Endothelial cell of umbilical vein (primary cell): ENCODE data around the gene RNF157. TPM values are rescaled to one million over a fixed set of nuclear protein-coding genes. Genes with fewer than 3 reads are reported as not detected.

ENCODE experiments used
- BruUV-seq: library from RNA; stranded (reverse); fragments of 400-500 nt; replicated peaks from 2 replicates; lab custom pipeline; 2021; lab: Mats Ljungman, UMichigan
- CTCF ChIA-PET: fragments of 300-600, 350-600 bp; sonication (Branson Sonifier 250); formaldehyde crosslinking; loops from one replicate; lab custom pipeline; 2021; ENCODE audit warnings: antibody characterized with exemption, inconsistent platforms; lab: Charles Lee
- POLR2A ChIA-PET: fragments of 300-600, 350-600 bp; sonication (Branson Sonifier 250); formaldehyde crosslinking; loops from one replicate; lab custom pipeline; 2021; ENCODE audit warnings: antibody characterized with exemption, inconsistent platforms; lab: Charles Lee
- DNase-seq: peaks from one replicate; pipeline ENCODE4 v3.0.0-alpha.2; 2011; ENCODE audit warnings: low read depth, low spot score
- FAIRE-seq: peaks from 2 replicates; lab custom pipeline; 2011; peaks lifted over from hg19 to GRCh38; lab: Jason Lieb, UNC
- H2AFZ ChIP-seq: 2 replicates; pipeline ENCODE4 v1.6.0; 2012; ENCODE audit warnings: low read depth, low read length, control low read depth, inconsistent platforms
- H3K27ac ChIP-seq: 2 replicates; pipeline ENCODE4 v1.5.1; 2011; ENCODE audit warnings: low read depth, mild to moderate bottlenecking, control low read depth, low read length, moderate library complexity; ENCODE audit not compliant: insufficient read depth
- H3K27me3 ChIP-seq, 2 experiments: 2 replicates each; pipeline versions ENCODE4 v1.6.0 to v1.6.1; 2011; ENCODE audit warnings: low read length in 2 of 2, mixed read lengths in 1 of 2; ENCODE audit not compliant: control insufficient read depth in 2 of 2, insufficient read depth in 2 of 2
- H3K36me3 ChIP-seq, 2 experiments: 2 replicates in 1 of 2; 3 replicates in 1 of 2; pipeline ENCODE4 v1.5.1; 2011; ENCODE audit warnings: low read length in 2 of 2, mild to moderate bottlenecking in 1 of 2, moderate library complexity in 1 of 2; ENCODE audit not compliant: control insufficient read depth in 2 of 2, insufficient read depth in 2 of 2; ENCODE audit errors: extremely low read depth in 1 of 2
- H3K4me1 ChIP-seq: 3 replicates; pipeline ENCODE4 v1.5.1; 2011; ENCODE audit warnings: mild to moderate bottlenecking, low read length; ENCODE audit not compliant: control insufficient read depth, insufficient read depth; ENCODE audit errors: extremely low read depth
- H3K4me2 ChIP-seq: 2 replicates; pipeline ENCODE4 v1.6.1; 2011; ENCODE audit warnings: low read length, control low read depth, mixed read lengths; ENCODE audit not compliant: insufficient read depth
- H3K4me3 ChIP-seq, 3 experiments: fragments of 200-600 bp in 1 of 3; sonication (generic), shearing (Covaris generic) in 1 of 3; replicated peaks in 1 of 3; 2 replicates each; pipeline ENCODE4 v1.5.1; 2011 to 2016; ENCODE audit warnings: control low read depth in 3 of 3, low read length in 3 of 3, mild to moderate bottlenecking in 2 of 3, inconsistent platforms in 1 of 3, low read depth in 1 of 3, moderate library complexity in 1 of 3; ENCODE audit not compliant: insufficient read depth in 1 of 3
- H3K79me2 ChIP-seq: 2 replicates; pipeline ENCODE4 v1.6.0; 2012; ENCODE audit warnings: low read length, inconsistent platforms; ENCODE audit not compliant: control insufficient read depth, insufficient read depth
- H3K9ac ChIP-seq: replicated peaks from 2 replicates; pipeline ENCODE3; 2011; ENCODE audit warnings: low read length, control low read depth; ENCODE audit not compliant: insufficient read depth; ENCODE audit errors: extremely low read depth
- H3K9me1 ChIP-seq: replicated peaks from 3 replicates; pipeline ENCODE4 v1.6.0; 2011; ENCODE audit warnings: mild to moderate bottlenecking, low read length; ENCODE audit not compliant: control insufficient read depth, insufficient read depth; ENCODE audit errors: extremely low read depth
- H3K9me3 ChIP-seq: replicated peaks from 2 replicates; pipeline ENCODE4 v1.5.1; 2012; ENCODE audit warnings: low read length, inconsistent platforms; ENCODE audit not compliant: control insufficient read depth, insufficient read depth
- H4K20me1 ChIP-seq: replicated peaks from 2 replicates; pipeline ENCODE3; 2011; ENCODE audit warnings: mild to moderate bottlenecking, low read length; ENCODE audit not compliant: control insufficient read depth, insufficient read depth; ENCODE audit errors: extremely low read depth
- EZH2 ChIP-seq: IDR thresholded peaks from 2 replicates; pipeline ENCODE4 v1.6.1; 2012; ENCODE audit warnings: borderline replicate concordance, low read depth, mild to moderate bottlenecking, moderate library complexity, low read length, inconsistent platforms; ENCODE audit not compliant: severe bottlenecking
- FOS ChIP-seq: IDR thresholded peaks from 2 replicates; pipeline ENCODE4 v1.6.1; 2011; ENCODE audit warnings: mild to moderate bottlenecking, low read length, moderate library complexity, borderline replicate concordance; ENCODE audit not compliant: insufficient read depth
- GATA2 ChIP-seq: IDR thresholded peaks from 2 replicates; pipeline ENCODE4 v1.7.0; 2011; ENCODE audit warnings: low read depth, mild to moderate bottlenecking, moderate library complexity, mixed read lengths, low read length; ENCODE audit not compliant: insufficient read length, insufficient read depth
- JUN ChIP-seq: IDR thresholded peaks from 2 replicates; pipeline ENCODE4 v1.6.1; 2011; ENCODE audit warnings: borderline replicate concordance, low read depth; ENCODE audit not compliant: insufficient read length, insufficient read depth
- MYC ChIP-seq: IDR thresholded peaks from one replicate; pipeline ENCODE4 v1.6.1; 2011; ENCODE audit warnings: mild to moderate bottlenecking, low read depth, low read length
- POLR2A ChIP-seq: IDR thresholded peaks from 2 replicates; pipeline ENCODE4 v1.6.1; 2012; ENCODE audit warnings: low read depth, mild to moderate bottlenecking, control low read depth, low read length
- POLR2AphosphoS5 ChIP-seq: IDR thresholded peaks from 2 replicates; pipeline ENCODE4 v1.6.1; 2012; ENCODE audit warnings: low read depth, mild to moderate bottlenecking, control low read depth, low read length, moderate library complexity; ENCODE audit not compliant: insufficient read depth
- dilution Hi-C: fragments of 300-500 bp; cut with MboI; formaldehyde crosslinking; loops from one replicate; pipeline ENCODE4 v1.15.0; 2019; ENCODE audit warnings: low sequenced_read_pairs; ENCODE audit not compliant: extremely low pct_ligation_motif_present
- intact Hi-C: fragments of 100-400 bp; cut with micrococcal nuclease; formaldehyde crosslinking; loops from one replicate; pipeline ENCODE4 v1.10.0; 2022
- polyA plus RNA-seq, 4 experiments: library from polyadenylated mRNA; depleted of rRNA in 3 of 4; stranded (reverse) in 3 of 4; unstranded in 1 of 4; fragments of >200 nt; gene quantifications; 2 replicates each; pipeline versions ENCODE4 v1.2.1 to v1.2.3, GENCODE V29; 2011 to 2012; ENCODE audit warnings: missing spikeins in 1 of 4
- total RNA-seq: library from RNA; stranded (reverse); gene quantifications from 2 replicates; pipeline ENCODE4 v1.2.3, GENCODE V29; 2021
- TF ChIP-seq, protein P1 (sequence below): IDR thresholded peaks from 2 replicates; pipeline ENCODE4 v1.6.1; 2011; ENCODE audit not compliant: insufficient read depth, insufficient read length
- TF ChIP-seq, protein P2 (sequence below), 2 donors: IDR thresholded peaks; 1 replicate in 1 of 2; 2 replicates in 1 of 2; pipeline ENCODE4 v1.5.1; 2011; ENCODE audit warnings: low read length in 2 of 2, mild to moderate bottlenecking in 2 of 2, moderate library complexity in 2 of 2, control low read depth in 1 of 2, inconsistent platforms in 1 of 2, low read depth in 1 of 2; ENCODE audit not compliant: insufficient read depth in 1 of 2; ENCODE audit errors: extremely low read depth in 1 of 2

The RNF157 gene
- total and polyA plus RNA-seq, 2 donors (not counting 3 experiments of a cell fraction or from before 2014, with no cell fraction given): 0.07 to 0.86 TPM

DNA sequence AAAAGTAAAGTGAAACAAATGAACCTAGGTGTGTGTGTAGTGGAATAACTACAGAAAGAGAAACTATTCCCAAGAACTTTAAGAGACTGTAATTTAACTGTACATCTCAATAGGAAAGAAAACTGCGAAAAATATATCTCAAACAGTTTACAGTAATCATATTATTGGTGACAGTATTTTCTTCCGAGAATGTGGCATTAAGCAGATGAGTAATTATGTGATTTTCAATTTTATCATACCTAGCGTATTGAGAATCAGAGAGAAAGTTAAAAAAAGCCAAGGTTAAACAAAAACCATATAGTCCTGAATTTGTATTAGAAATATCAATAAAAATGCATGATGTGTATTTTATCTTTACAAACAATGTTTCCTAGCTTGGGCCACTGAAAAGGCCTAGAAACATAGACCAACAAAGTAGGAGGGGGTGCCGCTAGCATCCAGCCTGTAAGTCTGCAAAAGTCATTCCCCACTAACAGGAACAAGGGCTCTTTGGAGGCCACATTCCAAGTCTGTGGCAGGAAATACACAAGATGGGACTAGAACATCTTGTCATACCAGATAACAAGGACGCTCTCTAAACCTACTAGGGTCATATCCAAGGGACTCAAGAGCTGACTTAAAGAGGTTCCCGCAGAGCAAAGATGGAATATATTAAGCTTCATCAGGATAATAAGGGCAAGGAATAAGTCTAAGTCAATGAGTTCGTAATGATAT, 20.5 kb downstream of the RNF157 start:
- H2AFZ ChIP-seq: no peak overlapping the region
- no peaks in the 10 kb centered on the region for H3K9me1 ChIP-seq
- dilution Hi-C loops: loop anchor here (25.0 kb wide), 1 partner anchor 217 kb away; no protein-coding TSS in a partner anchor
- FAIRE-seq: no peak
- CTCF ChIA-PET: interaction anchor here (1.4 to 3.2 kb wide), 2 partner anchors 40 to 60 kb away, joined by 5 to 16 read pairs; no protein-coding TSS in a partner anchor
- H4K20me1 ChIP-seq: no peaks in the 10 kb centered on the region
- H3K4me3 ChIP-seq: no peak overlapping the region
- DNase-seq: no peak
- POLR2A ChIA-PET: no interaction called here
- H3K27ac ChIP-seq: no peak overlapping the region
- BruUV-seq: no TSS peak
- TF ChIP-seq EZH2 (no peak), GATA2 (no peak), POLR2A (no peak), FOS (no peak), POLR2AphosphoS5 (no peak), JUN (no peak), MYC (no peak)
- TF ChIP-seq, protein P1, sequence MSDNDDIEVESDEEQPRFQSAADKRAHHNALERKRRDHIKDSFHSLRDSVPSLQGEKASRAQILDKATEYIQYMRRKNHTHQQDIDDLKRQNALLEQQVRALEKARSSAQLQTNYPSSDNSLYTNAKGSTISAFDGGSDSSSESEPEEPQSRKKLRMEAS: no peak
- TF ChIP-seq, protein P2, sequence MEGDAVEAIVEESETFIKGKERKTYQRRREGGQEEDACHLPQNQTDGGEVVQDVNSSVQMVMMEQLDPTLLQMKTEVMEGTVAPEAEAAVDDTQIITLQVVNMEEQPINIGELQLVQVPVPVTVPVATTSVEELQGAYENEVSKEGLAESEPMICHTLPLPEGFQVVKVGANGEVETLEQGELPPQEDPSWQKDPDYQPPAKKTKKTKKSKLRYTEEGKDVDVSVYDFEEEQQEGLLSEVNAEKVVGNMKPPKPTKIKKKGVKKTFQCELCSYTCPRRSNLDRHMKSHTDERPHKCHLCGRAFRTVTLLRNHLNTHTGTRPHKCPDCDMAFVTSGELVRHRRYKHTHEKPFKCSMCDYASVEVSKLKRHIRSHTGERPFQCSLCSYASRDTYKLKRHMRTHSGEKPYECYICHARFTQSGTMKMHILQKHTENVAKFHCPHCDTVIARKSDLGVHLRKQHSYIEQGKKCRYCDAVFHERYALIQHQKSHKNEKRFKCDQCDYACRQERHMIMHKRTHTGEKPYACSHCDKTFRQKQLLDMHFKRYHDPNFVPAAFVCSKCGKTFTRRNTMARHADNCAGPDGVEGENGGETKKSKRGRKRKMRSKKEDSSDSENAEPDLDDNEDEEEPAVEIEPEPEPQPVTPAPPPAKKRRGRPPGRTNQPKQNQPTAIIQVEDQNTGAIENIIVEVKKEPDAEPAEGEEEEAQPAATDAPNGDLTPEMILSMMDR (IDR thresholded peaks at IDR 0.05; ENCODE audit: extremely low read depth in 1 of 2, insufficient read depth in 1 of 2, low read depth in 1 of 2, low read length in 2 of 2): no peak
- peaks cover 3 to 6% of the 10 kb centered on the region in 2 experiments for H3K27me3 ChIP-seq
- H3K79me2 ChIP-seq: no peaks in the 10 kb centered on the region
- no peak overlapping the region for H3K9ac ChIP-seq
- H3K4me1 ChIP-seq: no peaks in the 10 kb centered on the region
- no peaks in the 10 kb centered on the region for H3K9me3 ChIP-seq
- H3K4me2 ChIP-seq: no peak overlapping the region
- H3K36me3 ChIP-seq: no peaks in the 10 kb centered on the region
- intact Hi-C loops: no loop called here
